ENCODE results near the gene GTF2IRD1.
"Not testable (repeated sequence)": the region's sequence is repeated elsewhere in the genome, so short reads cannot be mapped to it uniquely, and the experiment has no call there.

Gene GTF2IRD1

GRCh38 chr7:74563639-74564038, 109.9 kb downstream of the GTF2IRD1 start:
- DNase-seq (ENCODE audit: low spot score): not testable (repeated sequence)

DNA sequence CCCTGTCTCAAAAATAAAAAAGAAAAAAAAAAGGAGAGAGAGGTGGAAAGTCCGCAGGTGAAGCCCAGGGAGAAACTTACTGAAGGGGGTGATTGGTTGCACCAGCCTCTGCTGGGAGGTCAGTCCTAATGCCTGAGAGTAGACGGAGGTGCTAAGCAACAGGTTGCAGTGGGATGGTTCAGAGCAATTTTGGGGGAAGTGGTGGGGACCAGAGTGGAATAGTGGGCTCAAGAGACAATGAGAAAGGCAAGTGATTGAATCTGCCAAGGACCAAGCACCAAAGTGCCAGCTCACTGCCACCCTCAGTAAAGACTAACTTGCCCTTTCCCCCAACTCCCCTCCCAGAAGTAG, 113.6 kb downstream of the GTF2IRD1 start:
- DNase-seq (ENCODE audit: low spot score): no peak

GRCh38 chr7:74568658-74569057, 115.0 kb downstream of the GTF2IRD1 start:
- DNase-seq (ENCODE audit: low spot score): no peak

DNA sequence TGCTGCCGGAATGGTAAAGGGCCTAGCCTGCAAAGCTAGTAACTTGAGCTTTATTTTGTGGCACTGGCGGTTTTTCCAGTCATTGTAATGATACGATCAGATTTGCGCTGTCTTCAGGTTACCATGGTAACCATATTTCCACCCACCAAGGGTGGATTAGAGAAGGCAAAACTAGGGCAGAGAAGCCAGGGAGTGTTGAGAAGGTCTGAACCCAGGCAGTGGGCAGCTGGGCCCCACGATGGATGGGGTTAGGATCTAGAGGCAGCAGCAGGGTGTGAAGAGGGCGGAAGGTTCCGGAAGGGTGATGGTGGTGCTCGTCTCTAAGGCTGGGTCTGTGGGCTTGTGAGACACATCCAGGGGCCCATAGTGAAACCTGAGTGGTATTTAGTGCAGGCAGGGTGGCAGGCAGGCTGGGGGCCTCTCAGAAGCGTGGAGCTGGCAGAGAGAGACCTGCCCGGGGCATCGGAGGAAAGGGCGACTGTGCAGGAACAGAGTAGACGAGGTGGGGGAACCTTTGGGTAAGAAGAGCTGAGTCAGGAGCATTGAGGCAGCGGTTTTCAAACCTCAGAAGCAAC, 115.9 kb downstream of the GTF2IRD1 start:
- DNase-seq (ENCODE audit: low spot score): no peak

- DNase-seq (ENCODE audit: low spot score): no peak
These were observed 116.9 kb downstream of the GTF2IRD1 start for GRCh38 chr7:74570533-74571156.

DNA sequence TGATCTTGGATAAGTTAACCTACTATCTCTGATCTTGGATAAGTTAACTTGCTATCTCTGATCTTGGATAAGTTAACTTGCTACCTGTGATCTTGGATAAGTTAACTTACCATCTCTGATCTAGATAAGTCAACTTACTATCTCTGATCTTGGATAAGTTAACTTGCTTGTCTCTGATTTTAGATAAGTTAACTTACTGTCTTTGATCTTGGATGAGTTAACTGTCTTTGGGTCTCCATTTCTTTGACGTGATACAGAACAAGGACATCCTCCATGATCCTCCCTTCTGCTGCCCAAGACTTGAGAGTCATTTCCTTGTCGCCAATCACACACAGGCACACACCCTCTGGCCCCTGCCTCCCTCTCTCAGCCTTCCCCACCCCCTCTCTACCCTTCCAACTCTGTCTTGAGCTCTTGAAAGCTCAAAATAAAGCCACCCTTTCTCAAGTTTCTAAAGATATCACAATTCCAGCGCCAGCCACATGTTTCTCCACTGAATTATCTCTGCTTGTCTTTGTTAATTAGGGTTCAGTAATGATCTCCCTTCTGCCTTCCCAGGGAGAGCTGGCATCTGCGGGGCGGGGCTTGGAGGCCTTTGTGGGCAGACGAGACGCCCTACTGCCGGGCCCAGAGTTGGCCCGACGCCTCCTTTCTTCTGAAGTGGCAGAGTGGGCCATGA, 118.7 kb downstream of the GTF2IRD1 start:
- no peak for DNase-seq (ENCODE audit: low spot score)

GRCh38 chr7:74573512-74573911, 119.8 kb downstream of the GTF2IRD1 start:
- no peak for DNase-seq (ENCODE audit: low spot score)

- DNase-seq (ENCODE audit: low spot score): peak; percentile 50
These were observed 121.5 kb downstream of the GTF2IRD1 start for GRCh38 chr7:74575083-74575784.

GRCh38 chr7:74575811-74576210, 122.1 kb downstream of the GTF2IRD1 start:
- no peak for DNase-seq (ENCODE audit: low spot score)

GRCh38 chr7:74579800-74580685, 126.3 kb downstream of the GTF2IRD1 start:
- peak; percentile 57 for DNase-seq (ENCODE audit: low spot score)

- no peak for DNase-seq (ENCODE audit: low spot score)
These were observed 128.3 kb downstream of the GTF2IRD1 start for GRCh38 chr7:74581916-74582440.

DNA sequence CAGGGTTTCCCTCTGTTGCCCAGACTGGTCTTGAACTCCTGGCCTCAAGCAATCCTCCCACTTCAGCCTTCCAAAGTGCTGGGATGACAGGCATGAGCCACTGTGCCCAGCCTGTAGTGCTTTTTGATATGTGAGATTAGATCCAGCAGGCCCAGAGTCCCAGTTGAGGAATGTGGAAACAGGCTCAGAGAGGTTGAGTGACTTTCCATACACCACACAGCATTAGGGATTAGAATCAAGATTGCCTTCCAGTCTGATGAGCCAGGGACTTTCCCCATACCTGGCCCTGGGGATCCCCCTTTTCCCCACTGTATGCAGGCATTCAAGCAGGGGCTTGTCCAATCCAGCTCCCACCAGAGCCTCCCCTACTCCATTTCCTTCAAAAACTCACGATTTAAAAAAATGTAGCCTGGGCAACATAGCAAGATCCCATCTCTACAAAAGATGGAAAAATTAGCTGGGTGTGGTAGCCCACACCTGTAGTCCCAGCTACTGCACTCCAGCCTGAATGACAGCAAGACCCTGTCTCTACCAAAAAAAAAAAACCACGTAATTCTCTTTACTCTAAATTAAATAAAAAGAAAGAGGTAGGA, 128.8 kb downstream of the GTF2IRD1 start:
- DNase-seq (ENCODE audit: low spot score): no peak

- DNase-seq (ENCODE audit: low spot score): no peak
These were observed 129.9 kb downstream of the GTF2IRD1 start for GRCh38 chr7:74583630-74584029.

DNA sequence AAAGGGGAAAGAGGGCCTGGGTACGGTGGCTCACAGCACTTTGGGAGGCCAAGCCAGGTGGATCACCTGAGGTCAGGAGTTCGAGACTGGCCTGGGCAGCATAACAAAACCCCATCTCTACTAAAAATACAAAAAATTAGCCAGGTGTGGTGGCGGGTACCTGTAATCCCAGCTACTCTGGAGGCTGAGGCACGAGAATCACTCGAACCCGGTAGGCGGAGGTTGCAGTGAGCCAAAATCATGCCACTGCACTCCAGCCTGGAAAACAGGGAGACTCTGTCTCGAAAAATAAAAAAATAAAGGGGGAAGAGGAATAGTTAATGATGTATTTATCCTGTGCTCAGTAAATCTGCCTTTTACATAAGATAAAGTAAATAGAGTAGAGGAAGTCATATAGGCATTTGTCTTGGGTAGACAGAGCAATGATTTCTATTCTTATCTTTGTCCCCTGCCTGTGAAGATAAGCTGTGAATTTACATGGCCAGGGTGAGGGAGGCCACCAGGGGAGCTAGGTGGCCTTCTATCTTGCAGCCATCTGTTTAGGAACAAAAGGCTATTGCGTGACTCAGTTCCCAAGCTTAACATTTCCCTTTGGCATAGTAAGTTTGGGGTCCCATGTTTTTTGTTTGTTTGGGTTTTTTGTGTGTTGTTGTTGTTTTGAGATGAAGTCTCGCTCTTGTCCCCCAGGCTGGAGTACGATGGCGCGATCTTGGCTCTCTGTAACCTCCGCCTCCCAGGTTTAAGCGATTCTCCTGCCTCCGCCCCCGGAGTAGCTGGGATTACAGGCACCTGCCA, 130.7 kb downstream of the GTF2IRD1 start:
- no peak for DNase-seq (ENCODE audit: low spot score)

DNA sequence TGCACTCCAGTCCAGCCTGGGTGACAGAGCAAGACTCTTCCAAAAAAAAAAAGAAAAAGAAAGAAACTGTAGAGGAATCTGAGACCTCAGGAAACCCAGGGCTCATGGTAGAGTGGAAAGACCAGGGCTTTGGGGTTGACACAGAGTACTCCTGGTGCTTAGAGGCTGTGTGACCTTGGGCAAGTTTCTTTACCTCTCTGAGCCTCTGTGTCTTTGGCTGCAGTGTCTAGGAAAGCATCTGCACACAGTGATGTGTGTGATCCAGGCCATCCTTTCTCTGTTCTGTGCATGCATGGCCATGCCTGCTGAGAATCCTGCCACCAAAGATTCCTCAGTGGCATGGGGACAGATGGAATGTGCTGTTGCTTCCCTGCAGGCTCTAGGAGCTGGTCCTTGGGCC, 132.1 kb downstream of the GTF2IRD1 start:
- no peak for DNase-seq (ENCODE audit: low spot score)

DNA sequence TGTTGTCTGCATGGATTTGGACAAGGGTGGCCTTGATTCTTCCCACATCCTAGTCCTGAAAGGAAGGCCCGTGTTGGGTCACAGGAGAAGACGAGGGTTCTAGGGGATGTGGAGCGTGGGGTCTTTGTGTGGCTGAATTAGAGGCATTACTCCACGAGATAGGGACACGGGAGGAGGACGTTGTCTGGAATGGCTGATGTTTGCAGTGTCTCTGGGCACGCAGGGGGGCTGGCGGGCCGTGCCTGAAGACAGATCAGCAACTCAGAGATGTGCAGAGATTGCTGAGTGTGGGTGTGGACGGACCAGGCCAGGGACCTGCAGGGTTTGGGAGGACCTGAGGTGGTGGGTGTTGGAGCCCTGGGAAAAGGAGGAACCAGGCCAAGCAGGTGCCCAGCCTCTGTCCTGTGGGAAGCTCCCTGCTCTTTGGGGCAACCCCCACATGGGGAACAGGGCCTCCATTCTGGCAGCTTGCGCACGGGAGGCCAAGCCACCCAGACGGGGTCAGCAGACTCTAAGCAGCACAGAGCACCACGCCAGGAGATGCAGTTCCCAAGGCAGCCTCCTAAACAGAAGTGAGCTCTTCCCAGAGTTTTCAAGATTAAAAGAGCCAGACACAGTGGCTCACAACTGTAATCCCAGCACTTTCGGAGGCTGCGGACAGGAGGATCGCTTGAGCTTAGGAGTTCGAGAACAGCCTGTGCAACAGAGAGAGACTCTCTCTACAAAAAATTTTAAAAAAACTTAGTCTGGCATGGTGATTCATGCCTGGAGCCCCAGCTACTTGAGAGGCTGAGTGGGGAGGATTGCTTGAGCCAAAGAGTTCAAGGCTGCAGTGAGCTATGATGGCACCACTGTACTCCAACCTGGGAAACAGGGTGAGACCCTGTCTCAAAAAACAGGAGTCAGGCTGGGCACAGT, 132.8 kb downstream of the GTF2IRD1 start:
- no peak for DNase-seq (ENCODE audit: low spot score)

DNA sequence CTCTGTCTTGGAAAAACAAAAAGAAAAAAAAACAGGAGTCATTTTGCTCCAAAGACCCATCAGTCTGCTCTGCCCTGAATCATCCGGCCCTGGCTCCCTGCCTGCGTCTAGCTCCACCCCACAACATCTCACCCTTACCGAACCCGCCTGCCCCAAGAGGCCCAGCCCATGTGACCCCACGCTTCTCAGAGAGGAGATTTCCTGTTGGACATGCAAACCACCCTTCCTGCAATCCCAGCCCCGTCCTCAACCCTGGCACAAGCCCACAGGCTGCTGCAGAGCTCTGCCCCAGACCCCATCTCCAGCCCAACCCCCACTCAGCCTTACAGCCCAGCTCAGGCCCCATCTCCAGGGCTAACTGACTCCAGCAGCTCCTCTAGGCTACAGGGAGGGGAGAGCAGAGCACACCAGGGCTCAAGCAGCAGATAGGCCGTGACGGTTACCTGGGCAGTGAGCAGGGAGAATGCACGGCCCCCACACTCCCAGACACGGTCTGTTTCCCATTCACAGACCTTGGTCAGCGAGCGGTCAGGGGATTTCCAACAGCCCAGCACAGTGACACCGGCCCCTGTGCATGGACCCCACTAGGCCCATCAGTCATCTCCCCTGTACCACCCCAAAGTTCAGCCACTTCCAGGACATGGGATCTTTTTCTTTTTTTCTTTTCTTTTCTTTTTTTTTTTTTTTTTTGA, 133.9 kb downstream of the GTF2IRD1 start:
- peak; percentile 97 for DNase-seq (ENCODE audit: low spot score)

DNA sequence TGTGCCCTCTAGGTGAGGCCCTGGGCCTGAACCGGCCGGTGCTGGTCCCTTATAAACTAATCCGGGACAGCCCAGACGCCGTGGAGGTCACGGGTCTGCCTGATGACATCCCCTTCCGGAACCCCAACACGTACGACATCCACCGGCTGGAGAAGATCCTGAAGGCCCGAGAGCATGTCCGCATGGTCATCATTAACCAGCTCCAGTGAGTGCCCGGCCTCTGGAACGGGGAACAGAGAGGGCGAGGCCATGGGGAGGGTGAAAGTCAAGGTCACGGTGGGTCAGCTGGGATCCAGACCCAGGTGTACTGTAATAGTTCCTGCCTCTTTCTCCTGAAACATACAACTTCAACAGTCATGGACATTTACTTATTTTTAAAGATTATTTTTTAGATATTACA, 137.1 kb downstream of the GTF2IRD1 start:
- DNase-seq (ENCODE audit: low spot score): no peak

DNA sequence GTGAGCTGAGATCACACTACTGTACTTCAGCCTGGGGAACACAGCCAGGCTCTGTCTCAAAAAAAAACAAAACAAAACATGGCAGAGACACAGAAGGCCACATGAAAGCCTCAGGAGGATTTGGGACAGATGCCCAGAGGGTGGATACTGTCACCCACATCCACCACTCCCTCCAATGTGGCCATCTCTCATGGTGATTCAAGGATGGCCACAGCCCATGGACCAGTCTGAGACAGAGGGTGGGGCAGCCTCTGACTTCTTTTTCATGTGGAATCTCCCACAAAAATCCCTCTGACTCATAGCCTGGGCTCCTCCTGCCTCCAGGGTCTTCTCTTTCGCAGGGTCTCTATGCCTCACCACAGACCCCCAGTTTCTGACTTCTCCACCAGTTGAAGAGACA, 144.9 kb downstream of the GTF2IRD1 start:
- DNase-seq (ENCODE audit: low spot score): peak; percentile 86
